MM.1S (cell line): ENCODE measurements around the gene GALNT5.

ENCODE experiments used
- EZH2 ChIP-seq: fragments of 300-600 bp; sonication (generic); optimal IDR thresholded peaks from 2 replicates; pipeline ENCODE3; 2017; ENCODE audit warnings: low read depth, mild to moderate bottlenecking, antibody characterized with exemption, low read length, mixed read lengths
- EZH2phosphoT487 ChIP-seq: fragments of 300-600 bp; sonication (generic); IDR thresholded peaks from 2 replicates; pipeline ENCODE4 v1.6.1; 2018; ENCODE audit warnings: antibody characterized with exemption, low read length
- TF ChIP-seq, protein P1 (sequence below): fragments of 300-600 bp; sonication (generic); IDR thresholded peaks from 2 replicates; pipeline ENCODE4 v1.5.1; 2016; ENCODE audit warnings: antibody characterized with exemption, low read length, mixed read lengths

DNA sequence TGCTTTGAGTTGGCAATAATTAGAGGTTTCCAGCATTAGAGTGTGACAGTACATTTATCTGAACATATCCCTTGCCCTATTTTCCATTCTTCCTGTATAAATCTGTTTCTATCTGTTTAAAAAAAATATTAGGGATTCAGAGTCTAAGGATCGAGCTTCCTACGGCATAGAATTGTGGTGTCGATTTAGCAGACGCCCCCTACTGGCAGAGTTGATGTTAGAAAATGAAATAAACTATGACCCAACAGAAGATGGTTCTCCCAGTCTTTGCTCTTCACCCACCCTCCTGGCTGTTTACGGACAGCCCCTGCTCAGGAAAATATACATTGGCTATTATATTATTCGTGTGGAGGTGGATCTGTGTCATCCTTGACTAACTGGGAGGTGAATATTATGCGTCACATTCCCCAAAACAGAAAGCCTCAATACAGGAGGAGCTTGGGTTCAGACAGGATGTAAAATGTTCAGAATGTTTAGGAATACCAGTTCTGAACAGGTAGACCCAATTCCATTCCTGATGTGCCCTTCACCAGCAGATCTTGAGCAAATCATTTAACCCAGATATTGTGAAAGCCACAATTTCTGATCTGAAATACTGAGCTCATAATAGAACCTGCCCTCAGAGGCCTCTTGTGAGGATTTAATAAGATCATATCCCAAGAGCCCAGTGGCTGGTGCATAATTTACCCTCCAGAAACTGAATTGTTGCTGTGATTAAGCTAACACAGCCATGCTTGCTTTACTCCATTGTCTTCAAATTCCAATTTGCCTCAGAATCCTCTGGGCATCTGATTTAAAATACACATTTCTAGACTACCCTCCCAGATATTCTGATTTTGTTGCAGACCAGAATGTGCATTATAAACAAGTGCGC, 78.9 kb downstream of the GALNT5 start:
- TF ChIP-seq, protein P1, sequence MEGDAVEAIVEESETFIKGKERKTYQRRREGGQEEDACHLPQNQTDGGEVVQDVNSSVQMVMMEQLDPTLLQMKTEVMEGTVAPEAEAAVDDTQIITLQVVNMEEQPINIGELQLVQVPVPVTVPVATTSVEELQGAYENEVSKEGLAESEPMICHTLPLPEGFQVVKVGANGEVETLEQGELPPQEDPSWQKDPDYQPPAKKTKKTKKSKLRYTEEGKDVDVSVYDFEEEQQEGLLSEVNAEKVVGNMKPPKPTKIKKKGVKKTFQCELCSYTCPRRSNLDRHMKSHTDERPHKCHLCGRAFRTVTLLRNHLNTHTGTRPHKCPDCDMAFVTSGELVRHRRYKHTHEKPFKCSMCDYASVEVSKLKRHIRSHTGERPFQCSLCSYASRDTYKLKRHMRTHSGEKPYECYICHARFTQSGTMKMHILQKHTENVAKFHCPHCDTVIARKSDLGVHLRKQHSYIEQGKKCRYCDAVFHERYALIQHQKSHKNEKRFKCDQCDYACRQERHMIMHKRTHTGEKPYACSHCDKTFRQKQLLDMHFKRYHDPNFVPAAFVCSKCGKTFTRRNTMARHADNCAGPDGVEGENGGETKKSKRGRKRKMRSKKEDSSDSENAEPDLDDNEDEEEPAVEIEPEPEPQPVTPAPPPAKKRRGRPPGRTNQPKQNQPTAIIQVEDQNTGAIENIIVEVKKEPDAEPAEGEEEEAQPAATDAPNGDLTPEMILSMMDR, result peak; percentile 75
- no peak for TF ChIP-seq EZH2phosphoT487
- TF ChIP-seq EZH2, result no peak
